B cell (primary cell): ENCODE results near the gene RALBP1.

Source experiments
- EZH2 ChIP-seq: IDR thresholded peaks from 2 replicates; pipeline ENCODE4 v1.6.1; 2012; ENCODE audit warnings: borderline replicate concordance, low read depth, mild to moderate bottlenecking, moderate library complexity, low read length; ENCODE audit not compliant: insufficient read depth, poor library complexity, severe bottlenecking
- TF ChIP-seq, protein P1 (sequence below): fragments of 200-600 bp; IDR thresholded peaks from one replicate; pipeline ENCODE4 v1.8.0; 2022; ENCODE audit warnings: antibody characterized with exemption, mild to moderate bottlenecking

DNA sequence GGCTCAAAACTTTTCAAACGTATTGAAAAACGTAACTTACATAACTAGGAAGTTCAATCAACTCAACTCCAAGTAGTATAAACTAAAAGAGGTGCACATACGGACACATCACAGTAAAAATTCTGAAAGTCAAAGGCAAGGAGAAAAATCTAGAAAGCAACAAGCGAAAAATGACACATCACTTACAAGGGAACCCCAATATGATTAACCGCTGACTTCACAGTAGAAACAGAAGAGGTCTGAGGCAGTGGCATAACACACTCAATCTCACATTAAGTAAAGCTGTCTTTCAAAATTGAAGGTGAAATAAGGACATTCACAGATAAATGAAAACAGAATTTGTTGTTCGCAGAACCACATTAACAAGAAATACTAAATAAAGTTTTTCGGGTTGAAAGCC, 106.4 kb downstream of the RALBP1 start:
- TF ChIP-seq, protein P1, sequence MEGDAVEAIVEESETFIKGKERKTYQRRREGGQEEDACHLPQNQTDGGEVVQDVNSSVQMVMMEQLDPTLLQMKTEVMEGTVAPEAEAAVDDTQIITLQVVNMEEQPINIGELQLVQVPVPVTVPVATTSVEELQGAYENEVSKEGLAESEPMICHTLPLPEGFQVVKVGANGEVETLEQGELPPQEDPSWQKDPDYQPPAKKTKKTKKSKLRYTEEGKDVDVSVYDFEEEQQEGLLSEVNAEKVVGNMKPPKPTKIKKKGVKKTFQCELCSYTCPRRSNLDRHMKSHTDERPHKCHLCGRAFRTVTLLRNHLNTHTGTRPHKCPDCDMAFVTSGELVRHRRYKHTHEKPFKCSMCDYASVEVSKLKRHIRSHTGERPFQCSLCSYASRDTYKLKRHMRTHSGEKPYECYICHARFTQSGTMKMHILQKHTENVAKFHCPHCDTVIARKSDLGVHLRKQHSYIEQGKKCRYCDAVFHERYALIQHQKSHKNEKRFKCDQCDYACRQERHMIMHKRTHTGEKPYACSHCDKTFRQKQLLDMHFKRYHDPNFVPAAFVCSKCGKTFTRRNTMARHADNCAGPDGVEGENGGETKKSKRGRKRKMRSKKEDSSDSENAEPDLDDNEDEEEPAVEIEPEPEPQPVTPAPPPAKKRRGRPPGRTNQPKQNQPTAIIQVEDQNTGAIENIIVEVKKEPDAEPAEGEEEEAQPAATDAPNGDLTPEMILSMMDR = no peak
- TF ChIP-seq EZH2 = no peak
